GM12891 (cell line): ENCODE data around the gene USP10.

Experiments
- POLR2A ChIP-seq: IDR thresholded peaks from 2 replicates; pipeline ENCODE4 v1.6.1; 2011; ENCODE audit warnings: low read depth, low read length, control low read depth
- POLR2AphosphoS5 ChIP-seq: IDR thresholded peaks from 2 replicates; pipeline ENCODE4 v1.6.1; 2011; ENCODE audit warnings: low read depth, low read length, control low read depth
- POU2F2 ChIP-seq: IDR thresholded peaks from 2 replicates; pipeline ENCODE4 v1.6.1; 2011; ENCODE audit warnings: low read depth, mild to moderate bottlenecking, control low read depth, low read length, moderate library complexity
- TAF1 ChIP-seq: IDR thresholded peaks from 2 replicates; pipeline ENCODE4 v1.6.1; 2011; ENCODE audit warnings: low read depth, low read length, control low read depth

DNA sequence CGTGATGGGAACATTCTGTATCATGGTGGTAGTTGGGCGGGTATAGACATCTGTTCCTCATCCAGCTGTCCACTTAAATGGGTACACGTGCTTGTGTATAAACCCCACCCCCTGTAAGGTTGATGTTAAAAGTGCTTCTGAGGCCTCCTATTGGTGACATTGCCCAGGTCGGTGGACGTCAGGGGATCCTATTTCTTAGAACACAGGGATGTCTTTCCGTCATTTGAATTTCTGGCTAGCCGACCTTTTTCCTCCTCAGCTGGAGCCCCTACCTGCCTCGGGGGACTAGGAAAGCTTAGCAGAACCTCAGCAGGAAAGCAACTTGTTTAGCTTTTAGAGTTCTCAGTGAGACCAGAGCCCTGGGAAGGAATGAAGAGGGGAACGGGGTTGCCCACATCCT, 103.3 kb downstream of the USP10 start:
- TF ChIP-seq POLR2A (no peak), POU2F2 (no peak), POLR2AphosphoS5 (no peak), TAF1 (no peak)
